ENCODE measurements around the gene MED13.
"Not testable (repeated sequence)": the region's sequence is repeated elsewhere in the genome, so short reads cannot be mapped to it uniquely, and the experiment has no call there.

Gene MED13

GRCh38 chr17:61997664-61998063, 67.4 kb downstream of the MED13 start:
- peak; percentile 77 for DNase-seq (ENCODE audit: low read depth)

GRCh38 chr17:61996916-61997605, 68.0 kb downstream of the MED13 start:
- no peak for DNase-seq (ENCODE audit: low read depth)

- DNase-seq (ENCODE audit: low read depth): no peak
These were observed 75.6 kb downstream of the MED13 start for GRCh38 chr17:61989509-61989908.

- no peak for DNase-seq (ENCODE audit: low read depth)
These were observed 78.2 kb downstream of the MED13 start for GRCh38 chr17:61986898-61987297.

GRCh38 chr17:61984821-61985220, 80.3 kb downstream of the MED13 start:
- DNase-seq (ENCODE audit: low read depth): no peak

GRCh38 chr17:61981323-61981722, 83.8 kb downstream of the MED13 start:
- DNase-seq (ENCODE audit: low read depth): no peak

GRCh38 chr17:61980535-61980934, 84.5 kb downstream of the MED13 start:
- no peak for DNase-seq (ENCODE audit: low read depth)

GRCh38 chr17:61974115-61974514, 91.0 kb downstream of the MED13 start:
- DNase-seq (ENCODE audit: low read depth): no peak

GRCh38 chr17:61972311-61972710, 92.8 kb downstream of the MED13 start:
- no peak for DNase-seq (ENCODE audit: low read depth)

GRCh38 chr17:61970030-61970429, 95.0 kb downstream of the MED13 start:
- DNase-seq (ENCODE audit: low read depth): no peak

GRCh38 chr17:61968757-61969156, 96.3 kb downstream of the MED13 start:
- DNase-seq (ENCODE audit: low read depth): no peak

GRCh38 chr17:61967729-61968128, 97.3 kb downstream of the MED13 start:
- DNase-seq (ENCODE audit: low read depth): no peak

GRCh38 chr17:61966191-61966590, 98.9 kb downstream of the MED13 start:
- DNase-seq (ENCODE audit: low read depth): no peak

GRCh38 chr17:61955619-61956018, 109.5 kb downstream of the MED13 start:
- no peak for DNase-seq (ENCODE audit: low read depth)

- DNase-seq (ENCODE audit: low read depth): no peak
These were observed 117.6 kb downstream of the MED13 start for GRCh38 chr17:61947367-61948078.

GRCh38 chr17:61946359-61946758, 118.7 kb downstream of the MED13 start:
- no peak for DNase-seq (ENCODE audit: low read depth)

GRCh38 chr17:61943117-61943516, 122.0 kb downstream of the MED13 start:
- no peak for DNase-seq (ENCODE audit: low read depth)

GRCh38 chr17:61942085-61942484, 123.0 kb downstream of the MED13 start:
- no peak for DNase-seq (ENCODE audit: low read depth)

- no peak for DNase-seq (ENCODE audit: low read depth)
These were observed 137.0 kb downstream of the MED13 start for GRCh38 chr17:61928101-61928436.

GRCh38 chr17:61927208-61928100, 137.6 kb downstream of the MED13 start, which contains the start of gene INTS2:
Gene INTS2 (minus strand): TSS chr17:61927982. CDS start chr17:61926644, 1,338 bp downstream.
- peak; percentile 95 for DNase-seq (ENCODE audit: low read depth)

GRCh38 chr17:61926826-61927207, 138.3 kb downstream of the MED13 start:
- DNase-seq (ENCODE audit: low read depth): peak; percentile 6

GRCh38 chr17:61915162-61915561, 149.9 kb downstream of the MED13 start:
- not testable (repeated sequence) for DNase-seq (ENCODE audit: low read depth)

Measured in stromal cell of bone marrow (primary cell).